ENCODE data around the gene PAX6.

Gene PAX6

GRCh38 chr11:31783252-31783651 is 27.9 kb downstream of the PAX6 start:
- intact Hi-C loops (cut with DNase I; ENCODE audit: low total_unique reads) = no loop called here
- Histone ChIP-seq H3K36me3 (no peaks in the 10 kb centered on the region), H3K9me3 (no peaks in the 10 kb centered on the region), H3K27ac (no peak overlapping the region), H3K4me3 (no peak overlapping the region), H3K4me1 (peaks cover 0 to 21% (median 2%) of the 10 kb centered on the region in 4 donors), H3K27me3 (no peaks in the 10 kb centered on the region)
- TF ChIP-seq, protein P1, sequence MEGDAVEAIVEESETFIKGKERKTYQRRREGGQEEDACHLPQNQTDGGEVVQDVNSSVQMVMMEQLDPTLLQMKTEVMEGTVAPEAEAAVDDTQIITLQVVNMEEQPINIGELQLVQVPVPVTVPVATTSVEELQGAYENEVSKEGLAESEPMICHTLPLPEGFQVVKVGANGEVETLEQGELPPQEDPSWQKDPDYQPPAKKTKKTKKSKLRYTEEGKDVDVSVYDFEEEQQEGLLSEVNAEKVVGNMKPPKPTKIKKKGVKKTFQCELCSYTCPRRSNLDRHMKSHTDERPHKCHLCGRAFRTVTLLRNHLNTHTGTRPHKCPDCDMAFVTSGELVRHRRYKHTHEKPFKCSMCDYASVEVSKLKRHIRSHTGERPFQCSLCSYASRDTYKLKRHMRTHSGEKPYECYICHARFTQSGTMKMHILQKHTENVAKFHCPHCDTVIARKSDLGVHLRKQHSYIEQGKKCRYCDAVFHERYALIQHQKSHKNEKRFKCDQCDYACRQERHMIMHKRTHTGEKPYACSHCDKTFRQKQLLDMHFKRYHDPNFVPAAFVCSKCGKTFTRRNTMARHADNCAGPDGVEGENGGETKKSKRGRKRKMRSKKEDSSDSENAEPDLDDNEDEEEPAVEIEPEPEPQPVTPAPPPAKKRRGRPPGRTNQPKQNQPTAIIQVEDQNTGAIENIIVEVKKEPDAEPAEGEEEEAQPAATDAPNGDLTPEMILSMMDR (IDR thresholded peaks at IDR 0.05) = no peak
- DNase-seq = no peak

DNA sequence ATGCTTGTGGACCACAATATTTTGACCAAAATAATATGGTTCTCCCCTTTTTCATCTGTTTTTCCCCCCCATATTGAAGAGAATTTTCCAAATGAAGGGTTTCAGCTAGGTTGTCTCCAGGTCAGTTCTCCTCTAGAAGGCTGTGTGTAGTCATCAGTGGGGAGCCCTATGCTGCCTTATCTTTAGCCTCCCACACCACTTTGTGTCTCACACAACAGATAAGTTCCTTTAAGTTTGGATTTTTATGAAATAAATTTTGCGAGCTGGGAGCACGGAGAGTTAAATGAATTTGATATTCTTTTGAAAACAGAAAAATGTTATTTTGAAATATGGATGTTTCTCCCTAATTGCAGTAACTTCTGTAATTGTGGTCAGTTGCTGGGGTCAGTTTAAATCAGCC is 28.9 kb downstream of the PAX6 start:
- no peak for DNase-seq
- peaks cover 0 to 21% (median 2%) of the 10 kb centered on the region in 4 donors for H3K4me1 ChIP-seq
- no peak overlapping the region for H3K4me3 ChIP-seq
- TF ChIP-seq, protein P1 (IDR thresholded peaks at IDR 0.05) = no peak
- H3K27ac ChIP-seq = no peak overlapping the region
- no peaks in the 10 kb centered on the region for H3K9me3 ChIP-seq
- H3K27me3 ChIP-seq = no peaks in the 10 kb centered on the region
- H3K36me3 ChIP-seq = no peaks in the 10 kb centered on the region
- intact Hi-C loops (cut with DNase I; ENCODE audit: low total_unique reads) = no loop called here

DNA sequence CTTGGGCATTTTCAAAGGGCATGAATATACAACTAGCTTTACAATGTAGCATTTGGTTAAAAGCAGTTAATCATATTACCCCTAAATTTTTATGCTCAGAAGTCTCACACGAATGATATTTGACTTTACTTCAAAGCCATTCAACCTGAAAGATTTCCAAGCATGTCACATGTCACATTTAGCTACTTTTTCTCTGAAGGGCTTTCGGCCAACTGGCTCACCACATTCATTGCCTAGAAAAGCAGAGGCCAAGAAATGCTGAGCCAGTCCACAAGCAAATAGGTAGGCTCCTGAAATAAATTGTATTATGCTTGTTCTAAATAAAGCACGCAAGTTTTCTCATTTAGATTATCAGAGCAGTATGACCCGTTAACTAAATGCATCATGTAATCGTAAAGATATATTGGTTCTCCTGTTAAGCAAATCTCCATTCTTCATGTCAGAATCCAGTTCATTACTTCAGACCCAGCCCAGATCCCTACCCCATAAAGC is 30.6 kb downstream of the PAX6 start:
- peaks cover 0 to 21% (median 2%) of the 10 kb centered on the region in 4 donors for H3K4me1 ChIP-seq
- intact Hi-C loops (cut with DNase I; ENCODE audit: low total_unique reads) = no loop called here
- H3K27me3 ChIP-seq = no peaks in the 10 kb centered on the region
- H3K36me3 ChIP-seq = no peaks in the 10 kb centered on the region
- H3K27ac ChIP-seq = no peak overlapping the region
- TF ChIP-seq, protein P1 (IDR thresholded peaks at IDR 0.05) = no peak
- H3K9me3 ChIP-seq = no peaks in the 10 kb centered on the region
- no peak overlapping the region for H3K4me3 ChIP-seq
- DNase-seq = no peak

DNA sequence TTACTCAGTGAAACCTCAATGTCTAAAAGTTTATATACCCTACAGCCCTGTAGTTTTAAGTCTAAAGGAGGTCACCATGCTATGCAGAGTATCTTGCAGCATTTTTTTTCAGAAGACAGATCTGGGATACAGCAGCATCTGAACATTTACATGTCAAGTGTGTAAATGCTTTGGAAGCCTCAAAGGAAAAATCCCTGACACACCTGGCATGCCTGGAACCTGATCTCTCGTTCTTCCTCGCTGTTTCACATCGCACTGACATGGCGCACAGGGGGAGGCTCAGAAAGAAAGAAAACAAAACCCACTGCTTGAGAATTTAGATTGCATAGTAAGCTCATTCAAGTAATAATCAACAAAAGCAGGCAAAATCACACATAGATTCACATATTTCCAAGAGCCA is 31.0 kb downstream of the PAX6 start:
- Histone ChIP-seq H3K4me3 (no peak overlapping the region), H3K9me3 (no peaks in the 10 kb centered on the region), H3K4me1 (peaks cover 0 to 21% (median 2%) of the 10 kb centered on the region in 4 donors), H3K27me3 (no peaks in the 10 kb centered on the region), H3K27ac (no peak overlapping the region), H3K36me3 (no peaks in the 10 kb centered on the region)
- TF ChIP-seq, protein P1 (IDR thresholded peaks at IDR 0.05) = no peak
- no peak for DNase-seq
- intact Hi-C loops (cut with DNase I; ENCODE audit: low total_unique reads) = no loop called here

GRCh38 chr11:31779374-31779791 is 31.7 kb downstream of the PAX6 start:
- Histone ChIP-seq H3K27me3 (no peaks in the 10 kb centered on the region), H3K4me3 (no peak overlapping the region), H3K36me3 (no peaks in the 10 kb centered on the region), H3K4me1 (peaks cover 0 to 21% (median 2%) of the 10 kb centered on the region in 4 donors), H3K27ac (peak overlapping the region in 1 of 2 donors; percentile 35), H3K9me3 (no peaks in the 10 kb centered on the region)
- no peak for DNase-seq
- TF ChIP-seq, protein P1 (IDR thresholded peaks at IDR 0.05) = no peak
- intact Hi-C loops (cut with DNase I; ENCODE audit: low total_unique reads) = no loop called here

- no peaks in the 10 kb centered on the region for H3K36me3 ChIP-seq
- H3K4me1 ChIP-seq = no peaks in the 10 kb centered on the region
- no peak for DNase-seq
- H3K27ac ChIP-seq = no peak overlapping the region
- H3K9me3 ChIP-seq = no peaks in the 10 kb centered on the region
- intact Hi-C loops (cut with DNase I; ENCODE audit: low total_unique reads) = no loop called here
- no peak overlapping the region for H3K4me3 ChIP-seq
- no peaks in the 10 kb centered on the region for H3K27me3 ChIP-seq
- TF ChIP-seq, protein P1 (IDR thresholded peaks at IDR 0.05) = no peak
Observed at GRCh38 chr11:31772412-31772811, 38.7 kb downstream of the PAX6 start.
